HepG2 (cell line): Measurements from ENCODE around the gene TRERF1. TPM values are rescaled to one million over a fixed set of nuclear protein-coding genes. Genes with fewer than 3 reads are reported as not detected.

Source experiments
- ATAC-seq: fragments of 200-7000 bp; cut with Tn5 transposase; 3 replicates; pipeline ENCODE4 v1.9.1; 2020; ENCODE audit warnings: mild to moderate bottlenecking, moderate library complexity
- BruUV-seq: library from RNA; stranded (reverse); fragments of 400-500 nt; replicated peaks from 2 replicates; lab custom pipeline; 2021; lab: Mats Ljungman, UMichigan
- CTCF ChIA-PET: fragments of 300-600 bp; formaldehyde crosslinking; extraction: SDS; loops from one replicate; lab custom pipeline; 2021; ENCODE audit warnings: low total read pairs, inconsistent platforms, low intra/inter-chr PET ratio; lab: Yijun Ruan, JAX
- POLR2A ChIA-PET: fragments of 350-600 bp; sonication (Branson Sonifier 250); formaldehyde crosslinking; loops from one replicate; lab custom pipeline; 2020; ENCODE audit warnings: antibody characterized with exemption, inconsistent platforms; lab: Yijun Ruan, JAX
- DNase-seq: peaks from one replicate; pipeline ENCODE4 v3.0.0-alpha.2; 2015; ENCODE audit warnings: low spot score
- FAIRE-seq: peaks from 3 replicates; lab custom pipeline; 2011; peaks lifted over from hg19 to GRCh38; lab: Jason Lieb, UNC
- H2AFZ ChIP-seq: one replicate; pipeline ENCODE4 v1.6.1; 2011; ENCODE audit warnings: low read length, inconsistent platforms
- H3K27ac ChIP-seq: fragments of 300-600 bp; 3 replicates; pipeline ENCODE4 v1.8.0; 2011; ENCODE audit warnings: mixed run types, mild to moderate bottlenecking, mixed read lengths, low read length, inconsistent platforms; ENCODE audit not compliant: insufficient read depth; ENCODE audit errors: extremely low read length
- H3K27me3 ChIP-seq, 2 experiments: fragments of 200-600 bp in 1 of 2; 2 replicates in 1 of 2; 3 replicates in 1 of 2; pipeline versions ENCODE4 v1.6.0 to v1.8.0; 2011; ENCODE audit warnings: low read length in 2 of 2, mild to moderate bottlenecking in 2 of 2, moderate library complexity in 2 of 2, inconsistent platforms in 1 of 2; ENCODE audit not compliant: insufficient read depth in 2 of 2, control insufficient read depth in 1 of 2
- H3K36me3 ChIP-seq, 2 experiments: fragments of 200-600 bp in 1 of 2; replicated peaks in 1 of 2; 2 replicates in 1 of 2; 3 replicates in 1 of 2; pipeline versions ENCODE4 v1.5.1 to v1.8.0; 2011; ENCODE audit warnings: low read length in 2 of 2, inconsistent platforms in 1 of 2; ENCODE audit not compliant: insufficient read depth in 2 of 2, control insufficient read depth in 1 of 2
- H3K4me1 ChIP-seq: 2 replicates; pipeline ENCODE4 v1.5.1; 2012; ENCODE audit warnings: low read length, inconsistent platforms; ENCODE audit not compliant: insufficient read depth
- H3K4me2 ChIP-seq: 2 replicates; pipeline ENCODE4 v1.6.0; 2011; ENCODE audit warnings: low read depth, low read length, inconsistent platforms
- H3K4me3 ChIP-seq, 3 experiments: fragments of 200-600 bp in 1 of 3; sonication (generic), shearing (Covaris generic) in 1 of 3; replicated peaks in 1 of 3; 2 replicates each; pipeline ENCODE4 v1.5.1; 2011 to 2016; ENCODE audit warnings: low read length in 3 of 3, inconsistent platforms in 2 of 3, low read depth in 2 of 3, mild to moderate bottlenecking in 2 of 3, control low read depth in 1 of 3, mixed read lengths in 1 of 3; ENCODE audit not compliant: insufficient read depth in 1 of 3
- H3K79me2 ChIP-seq: one replicate; pipeline ENCODE4 v1.6.1; 2011; ENCODE audit warnings: low read length, inconsistent platforms; ENCODE audit not compliant: insufficient read depth
- H3K9ac ChIP-seq: 2 replicates; pipeline ENCODE4 v1.6.0; 2011; ENCODE audit warnings: mild to moderate bottlenecking, low read depth, low read length, inconsistent platforms; ENCODE audit not compliant: insufficient read depth
- H3K9me3 ChIP-seq: 2 replicates; pipeline ENCODE4 v1.5.1; 2012; ENCODE audit warnings: mild to moderate bottlenecking, low read length
- H4K20me1 ChIP-seq: 2 replicates; pipeline ENCODE4 v1.6.0; 2011; ENCODE audit warnings: inconsistent platforms, mild to moderate bottlenecking, low read length, moderate library complexity; ENCODE audit not compliant: insufficient read depth
- ARID3A ChIP-seq: IDR thresholded peaks from 2 replicates; pipeline ENCODE4 v1.6.1; 2012; ENCODE audit warnings: low read depth, low read length, improper control_type of control experiment
- ATF7 ChIP-seq, 2 experiments: fragments of 450-650 bp in 1 of 2; sonication (generic) in 1 of 2; formaldehyde crosslinking in 1 of 2; IDR thresholded peaks; 2 replicates each; pipeline versions ENCODE4 v1.4.0 to v1.6.1; 2016 to 2020; ENCODE audit warnings: antibody characterized with exemption in 1 of 2, mild to moderate bottlenecking in 1 of 2, missing genetic modification reagents in 1 of 2
- ETS1 ChIP-seq: sonication (generic); formaldehyde crosslinking; IDR thresholded peaks from 2 replicates; pipeline ENCODE4 v1.4.0; 2020; ENCODE audit warnings: missing genetic modification reagents
- HNRNPL ChIP-seq: fragments of 200-400 bp; formaldehyde crosslinking; IDR thresholded peaks from 2 replicates; pipeline ENCODE4 v1.6.1; 2017; ENCODE audit warnings: mild to moderate bottlenecking, low read depth, low read length
- HNRNPLL ChIP-seq: fragments of 200-400 bp; formaldehyde crosslinking; IDR thresholded peaks from 2 replicates; pipeline ENCODE4 v1.6.1; 2017; ENCODE audit warnings: mild to moderate bottlenecking, low read depth, low read length; ENCODE audit not compliant: poor library complexity, severe bottlenecking
- KDM1A ChIP-seq: IDR thresholded peaks from 2 replicates; pipeline ENCODE4 v1.6.1; 2016; ENCODE audit warnings: missing compliant biosample characterization
- SMC3 ChIP-seq: IDR thresholded peaks from 2 replicates; pipeline ENCODE4 v1.6.1; 2011; ENCODE audit warnings: low read length, improper control_type of control experiment
- STAG1 ChIP-seq: sonication (generic); formaldehyde crosslinking; IDR thresholded peaks from 2 replicates; pipeline ENCODE4 v1.4.0; 2020; ENCODE audit warnings: missing genetic modification reagents
- ZFP91 ChIP-seq: sonication (generic); formaldehyde crosslinking; IDR thresholded peaks from 2 replicates; pipeline ENCODE4 v1.9.0; 2022; ENCODE audit warnings: missing genetic modification reagents, mild to moderate bottlenecking, borderline replicate concordance
- ZKSCAN5 ChIP-seq: sonication (generic); formaldehyde crosslinking; IDR thresholded peaks from 2 replicates; pipeline ENCODE4 v1.5.1; 2020; ENCODE audit warnings: mild to moderate bottlenecking, missing genetic modification reagents
- ZNF609 ChIP-seq: sonication (generic); formaldehyde crosslinking; IDR thresholded peaks from 2 replicates; pipeline ENCODE4 v1.4.0; 2020; ENCODE audit warnings: mild to moderate bottlenecking, missing genetic modification reagents, borderline replicate concordance
- ZNF713 ChIP-seq: sonication (generic); formaldehyde crosslinking; IDR thresholded peaks from 2 replicates; pipeline ENCODE4 v1.4.0; 2020; ENCODE audit warnings: mild to moderate bottlenecking, missing genetic modification reagents
- WGBS: methylation state at CpG from one replicate; pipeline ENCODE4 v1.1.6; 2017; ENCODE audit warnings: low lambda C conversion rate; 5-methylcytosine and 5-hydroxymethylcytosine counted together
- in situ Hi-C: cut with HindIII; loops from 2 replicates; pipeline ENCODE4 v1.10.0; 2017; ENCODE audit warnings: low pct_unique_long_range_greater_than_20kb; ENCODE audit not compliant: extremely low pct_ligation_motif_present
- intact Hi-C: fragments of 100-400 bp; cut with micrococcal nuclease; formaldehyde crosslinking; loops from one replicate; pipeline ENCODE4 v1.10.0; 2022; ENCODE audit not compliant: unreplicated experiment
- polyA plus RNA-seq, 8 experiments: library from polyadenylated mRNA; depleted of rRNA in 3 of 8; stranded (reverse) in 7 of 8; unstranded in 1 of 8; fragments of >200 nt; fragmentation: Illumina TruSeq in 4 of 8; extraction: Trizol in 4 of 8; gene quantifications; 2 replicates each; pipeline versions ENCODE4 v1.2.1 to v1.2.3, GENCODE V29; 2011 to 2016; ENCODE audit warnings: low read depth in 4 of 8, missing spikeins in 1 of 8, mixed read lengths in 1 of 8; ENCODE audit not compliant: insufficient read depth in 1 of 8
- total RNA-seq, 5 experiments: library from RNA; depleted of rRNA; stranded (reverse); fragments of >200 nt; fragmentation: Illumina TruSeq; extraction: Trizol; gene quantifications; 2 replicates each; pipeline ENCODE4 v1.2.3, GENCODE V29; 2016; ENCODE audit warnings: low read depth in 1 of 5

Gene TRERF1
- total and polyA plus RNA-seq, 2 of the 13 experiments (the other 11 are each of a cell fraction or from before 2014, with no cell fraction given): 0.02 TPM; not detected in 1

- no TSS peak for BruUV-seq
- peak; percentile 61 for ATAC-seq
- CTCF ChIA-PET: interaction anchor here (1.7 to 1.9 kb wide), 3 partner anchors 16 to 155 kb away, joined by 5 to 16 read pairs (median 7); no protein-coding TSS in a partner anchor
- 0 out of 2 replicates have a peak, but pooled peaks have one; percentile 7 for TF ChIP-seq ATF7 (IDR thresholded peaks at IDR 0.05)
- TF ChIP-seq ATF7 (CRISPR knock-in tag; IDR thresholded peaks at IDR 0.05): no peak
- no peak for TF ChIP-seq HNRNPL
- no peak for TF ChIP-seq ZFP91 (CRISPR knock-in tag)
- peak; percentile 77 for TF ChIP-seq STAG1 (CRISPR knock-in tag)
- TF ChIP-seq ZNF713: no peak
- no peak for TF ChIP-seq ETS1 (CRISPR knock-in tag)
- no peak for TF ChIP-seq ZNF609
- TF ChIP-seq ARID3A: no peak
- TF ChIP-seq SMC3: peak; percentile 68
- TF ChIP-seq HNRNPLL: no peak
- TF ChIP-seq KDM1A (CRISPR knock-in tag): no peak
- no peak for TF ChIP-seq ZKSCAN5 (CRISPR knock-in tag)
These were observed 221.1 kb downstream of the TRERF1 start for GRCh38 chr6:42230345-42231321.

More at GRCh38 chr6:42230345-42231321, 221.1 kb downstream of the TRERF1 start:
- no peaks in the 10 kb centered on the region for H3K27me3 ChIP-seq
- intact Hi-C loops: loop anchor here (1.0 kb wide), 1 partner anchor 64 kb away; no protein-coding TSS in a partner anchor
- in situ Hi-C loops: no loop called here
- 14% methylated on average over 7 of the region's 8 CpGs for WGBS
- POLR2A ChIA-PET: no interaction called here
- H3K36me3 ChIP-seq: no peaks in the 10 kb centered on the region
- DNase-seq (no peak), FAIRE-seq (peak; percentile 12)
- H3K4me1 ChIP-seq: peaks cover 29% of the 10 kb centered on the region
- H4K20me1 ChIP-seq: no peaks in the 10 kb centered on the region
- H3K4me3 ChIP-seq: no peak overlapping the region
- H3K27ac ChIP-seq: no peak overlapping the region
- no peak overlapping the region for H2AFZ ChIP-seq
- no peaks in the 10 kb centered on the region for H3K79me2 ChIP-seq
- H3K4me2 ChIP-seq: no peak overlapping the region
- H3K9me3 ChIP-seq: no peaks in the 10 kb centered on the region
- no peak overlapping the region for H3K9ac ChIP-seq
